Measurements from ENCODE around the gene NKAIN2.

Gene NKAIN2

DNA sequence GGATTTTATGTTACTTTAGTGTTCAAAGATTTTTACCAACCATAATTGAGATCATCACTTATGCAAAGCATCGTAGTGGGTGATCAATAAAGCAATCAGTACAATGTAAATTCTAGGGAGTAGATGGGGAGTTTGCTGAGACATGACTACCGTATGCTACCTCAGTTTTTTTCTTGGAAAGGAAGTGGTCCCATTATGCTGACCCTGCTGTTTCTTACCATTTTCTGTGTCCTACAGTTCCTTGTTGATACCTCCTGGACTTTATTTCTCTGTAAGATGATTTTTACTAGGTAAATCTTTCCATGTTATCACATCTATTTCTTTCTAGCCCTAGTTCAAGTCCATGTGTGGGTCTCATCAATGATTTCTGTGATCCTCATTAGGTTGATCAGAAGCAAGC lies 19.3 kb upstream of the NKAIN2 start:
- H3K27me3 ChIP-seq (ENCODE audit: low read length) = no peaks in the 10 kb centered on the region
- H3K36me3 ChIP-seq (ENCODE audit: low read length) = no peaks in the 10 kb centered on the region
- no peak overlapping the region for H2AFZ ChIP-seq (ENCODE audit: low read depth, low read length, severe bottlenecking)
- H3K4me2 ChIP-seq (ENCODE audit: low read depth, low read length, poor library complexity, severe bottlenecking) = no peak overlapping the region
- no peaks in the 10 kb centered on the region for H3K9me3 ChIP-seq (ENCODE audit: insufficient read depth, low read length)
- H3K79me2 ChIP-seq (ENCODE audit: insufficient read depth, low read length) = no peaks in the 10 kb centered on the region
- TF ChIP-seq, protein P1, sequence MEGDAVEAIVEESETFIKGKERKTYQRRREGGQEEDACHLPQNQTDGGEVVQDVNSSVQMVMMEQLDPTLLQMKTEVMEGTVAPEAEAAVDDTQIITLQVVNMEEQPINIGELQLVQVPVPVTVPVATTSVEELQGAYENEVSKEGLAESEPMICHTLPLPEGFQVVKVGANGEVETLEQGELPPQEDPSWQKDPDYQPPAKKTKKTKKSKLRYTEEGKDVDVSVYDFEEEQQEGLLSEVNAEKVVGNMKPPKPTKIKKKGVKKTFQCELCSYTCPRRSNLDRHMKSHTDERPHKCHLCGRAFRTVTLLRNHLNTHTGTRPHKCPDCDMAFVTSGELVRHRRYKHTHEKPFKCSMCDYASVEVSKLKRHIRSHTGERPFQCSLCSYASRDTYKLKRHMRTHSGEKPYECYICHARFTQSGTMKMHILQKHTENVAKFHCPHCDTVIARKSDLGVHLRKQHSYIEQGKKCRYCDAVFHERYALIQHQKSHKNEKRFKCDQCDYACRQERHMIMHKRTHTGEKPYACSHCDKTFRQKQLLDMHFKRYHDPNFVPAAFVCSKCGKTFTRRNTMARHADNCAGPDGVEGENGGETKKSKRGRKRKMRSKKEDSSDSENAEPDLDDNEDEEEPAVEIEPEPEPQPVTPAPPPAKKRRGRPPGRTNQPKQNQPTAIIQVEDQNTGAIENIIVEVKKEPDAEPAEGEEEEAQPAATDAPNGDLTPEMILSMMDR (IDR thresholded peaks at IDR 0.05; ENCODE audit: insufficient read depth, low read length, poor library complexity, severe bottlenecking) = no peak
- no peak for TF ChIP-seq EZH2phosphoT487 (conservative IDR thresholded peaks at IDR 0.05; ENCODE audit: low read length)
- H3K4me3 ChIP-seq (ENCODE audit: insufficient read depth, low read length, poor library complexity, severe bottlenecking) = no peak overlapping the region
- no peaks in the 10 kb centered on the region for H3F3A ChIP-seq (ENCODE audit: insufficient read depth)
- no peak overlapping the region for H3K27ac ChIP-seq (ENCODE audit: low read depth, low read length)
- H3K9ac ChIP-seq (ENCODE audit: low read length) = no peak overlapping the region
- no peaks in the 10 kb centered on the region for H4K20me1 ChIP-seq (ENCODE audit: low read depth, low read length)
- no peaks in the 10 kb centered on the region for H3K9me2 ChIP-seq (replicated peaks; ENCODE audit: insufficient read depth, low read length)

DNA sequence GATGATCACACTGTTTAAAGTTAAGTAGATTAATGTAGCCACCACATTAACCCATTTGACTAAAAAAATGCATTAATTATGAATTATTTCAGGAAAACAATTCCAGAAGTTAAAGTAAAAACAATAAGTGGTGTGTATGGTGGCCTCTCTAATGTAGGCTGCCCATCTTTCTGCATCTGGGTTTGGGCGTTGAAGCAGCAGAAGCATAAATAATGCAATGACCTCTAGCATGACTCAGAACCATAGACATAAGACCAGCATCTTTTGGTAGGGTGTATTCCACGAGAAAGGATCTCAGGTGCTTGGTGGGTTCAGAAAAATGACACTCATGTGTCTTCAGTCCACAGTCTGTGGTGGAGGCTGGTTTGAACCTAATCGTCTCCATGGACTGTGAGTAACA lies 18.6 kb upstream of the NKAIN2 start:
- Histone ChIP-seq H3K4me3 (ENCODE audit: insufficient read depth, low read length, poor library complexity, severe bottlenecking) (no peak overlapping the region), H3K36me3 (ENCODE audit: low read length) (no peaks in the 10 kb centered on the region), H3K9me3 (ENCODE audit: insufficient read depth, low read length) (no peaks in the 10 kb centered on the region), H3K9me2 (replicated peaks; ENCODE audit: insufficient read depth, low read length) (no peaks in the 10 kb centered on the region), H3K27me3 (ENCODE audit: low read length) (no peaks in the 10 kb centered on the region), H3F3A (ENCODE audit: insufficient read depth) (no peaks in the 10 kb centered on the region), H3K4me2 (ENCODE audit: low read depth, low read length, poor library complexity, severe bottlenecking) (no peak overlapping the region), H4K20me1 (ENCODE audit: low read depth, low read length) (no peaks in the 10 kb centered on the region), H3K9ac (ENCODE audit: low read length) (no peak overlapping the region), H3K79me2 (ENCODE audit: insufficient read depth, low read length) (no peaks in the 10 kb centered on the region), H3K27ac (ENCODE audit: low read depth, low read length) (no peak overlapping the region), H2AFZ (ENCODE audit: low read depth, low read length, severe bottlenecking) (no peak overlapping the region)
- no peak for TF ChIP-seq EZH2phosphoT487 (conservative IDR thresholded peaks at IDR 0.05; ENCODE audit: low read length)
- TF ChIP-seq, protein P1 (IDR thresholded peaks at IDR 0.05; ENCODE audit: insufficient read depth, low read length, poor library complexity, severe bottlenecking) = no peak

DNA sequence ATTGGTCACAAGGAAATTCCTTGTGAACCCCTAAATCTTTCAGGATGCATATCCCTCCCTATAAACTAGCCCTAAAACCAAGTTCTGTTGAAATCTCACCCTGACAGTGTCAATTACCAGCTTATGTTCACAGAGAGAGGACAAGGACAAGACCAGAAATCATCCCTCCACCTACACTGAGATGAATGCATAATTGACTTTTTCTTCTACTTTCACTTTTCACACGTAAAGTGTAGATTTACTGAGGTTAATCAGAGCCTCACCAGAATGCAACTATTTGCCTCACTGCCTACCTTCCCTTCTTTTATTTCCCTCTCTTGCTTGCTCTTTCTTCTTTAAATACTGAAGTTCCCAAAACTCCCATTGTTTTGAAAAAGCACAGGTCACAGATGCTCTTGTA lies 15.3 kb upstream of the NKAIN2 start:
- TF ChIP-seq, protein P1 (IDR thresholded peaks at IDR 0.05; ENCODE audit: insufficient read depth, low read length, poor library complexity, severe bottlenecking) = no peak
- no peak for TF ChIP-seq EZH2phosphoT487 (conservative IDR thresholded peaks at IDR 0.05; ENCODE audit: low read length)
- H3K27ac ChIP-seq (ENCODE audit: low read depth, low read length) = no peak overlapping the region
- no peaks in the 10 kb centered on the region for H3F3A ChIP-seq (ENCODE audit: insufficient read depth)
- no peaks in the 10 kb centered on the region for H3K79me2 ChIP-seq (ENCODE audit: insufficient read depth, low read length)
- H3K36me3 ChIP-seq (ENCODE audit: low read length) = no peaks in the 10 kb centered on the region
- no peaks in the 10 kb centered on the region for H3K9me3 ChIP-seq (ENCODE audit: insufficient read depth, low read length)
- H4K20me1 ChIP-seq (ENCODE audit: low read depth, low read length) = no peaks in the 10 kb centered on the region
- H2AFZ ChIP-seq (ENCODE audit: low read depth, low read length, severe bottlenecking) = no peak overlapping the region
- H3K9me2 ChIP-seq (replicated peaks; ENCODE audit: insufficient read depth, low read length) = no peaks in the 10 kb centered on the region
- H3K4me2 ChIP-seq (ENCODE audit: low read depth, low read length, poor library complexity, severe bottlenecking) = no peak overlapping the region
- H3K27me3 ChIP-seq (ENCODE audit: low read length) = 0 out of 2 replicates have a peak, but pooled peaks cover 2% of the 10 kb centered on the region
- no peak overlapping the region for H3K9ac ChIP-seq (ENCODE audit: low read length)
- no peak overlapping the region for H3K4me3 ChIP-seq (ENCODE audit: insufficient read depth, low read length, poor library complexity, severe bottlenecking)
